SK-N-SH treated with all-trans-retinoic acid at 6 μM for 48 hours (cell line): ENCODE results near the gene KCNK3.

Experiments
- BACH2 ChIP-seq: fragments of 250-450 bp; sonication (Bioruptor Pico); IDR thresholded peaks from 2 replicates; pipeline ENCODE4 v1.9.0; 2021; ENCODE audit warnings: mild to moderate bottlenecking, borderline replicate concordance
- RARB ChIP-seq: fragments of 250-450 bp; sonication (Bioruptor Pico); IDR thresholded peaks from 2 replicates; pipeline ENCODE4 v1.8.0; 2021; ENCODE audit warnings: mild to moderate bottlenecking, moderate library complexity
- TOX ChIP-seq: fragments of 250-450 bp; sonication (Bioruptor Pico); IDR thresholded peaks from 2 replicates; pipeline ENCODE4 v1.8.0; 2021; ENCODE audit warnings: mild to moderate bottlenecking, moderate library complexity, borderline replicate concordance
- ZNF70 ChIP-seq: fragments of 450-650 bp; formaldehyde crosslinking; IDR thresholded peaks from 2 replicates; pipeline ENCODE4 v1.5.0; 2020; ENCODE audit warnings: mild to moderate bottlenecking, moderate library complexity
- TF ChIP-seq, protein P1 (sequence below): fragments of 250-450 bp; sonication (Bioruptor Pico); IDR thresholded peaks from 2 replicates; pipeline ENCODE4 v1.8.0; 2020; ENCODE audit warnings: mild to moderate bottlenecking, moderate library complexity, borderline replicate concordance
- TF ChIP-seq, protein P2 (sequence below): fragments of 250-450 bp; sonication (Bioruptor Pico); IDR thresholded peaks from 2 replicates; pipeline ENCODE4 v1.8.0; 2021; ENCODE audit warnings: low read depth, mild to moderate bottlenecking, moderate library complexity, borderline replicate concordance

DNA sequence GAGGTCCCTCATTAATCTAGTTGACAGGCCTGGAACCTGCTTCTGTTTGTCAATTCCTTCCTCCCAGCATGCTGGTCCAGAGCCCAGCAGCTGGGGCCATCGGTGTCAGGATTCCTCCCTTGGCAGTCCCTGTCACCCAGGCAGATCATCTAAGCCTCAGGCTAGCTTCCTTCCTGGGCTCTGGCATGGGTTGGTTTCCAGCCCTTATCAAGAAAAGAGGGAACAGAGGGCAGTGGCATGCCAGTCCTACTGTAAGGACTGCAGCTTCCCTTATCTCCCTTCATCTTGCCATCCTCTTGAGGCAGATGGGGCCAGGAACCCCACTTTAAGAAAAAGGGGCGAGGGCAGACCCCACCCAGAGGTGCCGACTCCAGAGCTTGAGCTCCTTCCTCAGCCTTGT, 10.9 kb upstream of the KCNK3 start:
- TF ChIP-seq RARB (CRISPR knock-in tag) = no peak
- TF ChIP-seq BACH2 (CRISPR knock-in tag) = no peak
- no peak for TF ChIP-seq TOX (CRISPR knock-in tag)
- TF ChIP-seq, protein P1, sequence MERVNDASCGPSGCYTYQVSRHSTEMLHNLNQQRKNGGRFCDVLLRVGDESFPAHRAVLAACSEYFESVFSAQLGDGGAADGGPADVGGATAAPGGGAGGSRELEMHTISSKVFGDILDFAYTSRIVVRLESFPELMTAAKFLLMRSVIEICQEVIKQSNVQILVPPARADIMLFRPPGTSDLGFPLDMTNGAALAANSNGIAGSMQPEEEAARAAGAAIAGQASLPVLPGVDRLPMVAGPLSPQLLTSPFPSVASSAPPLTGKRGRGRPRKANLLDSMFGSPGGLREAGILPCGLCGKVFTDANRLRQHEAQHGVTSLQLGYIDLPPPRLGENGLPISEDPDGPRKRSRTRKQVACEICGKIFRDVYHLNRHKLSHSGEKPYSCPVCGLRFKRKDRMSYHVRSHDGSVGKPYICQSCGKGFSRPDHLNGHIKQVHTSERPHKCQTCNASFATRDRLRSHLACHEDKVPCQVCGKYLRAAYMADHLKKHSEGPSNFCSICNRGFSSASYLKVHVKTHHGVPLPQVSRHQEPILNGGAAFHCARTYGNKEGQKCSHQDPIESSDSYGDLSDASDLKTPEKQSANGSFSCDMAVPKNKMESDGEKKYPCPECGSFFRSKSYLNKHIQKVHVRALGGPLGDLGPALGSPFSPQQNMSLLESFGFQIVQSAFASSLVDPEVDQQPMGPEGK (CRISPR knock-in tag) = no peak
- TF ChIP-seq, protein P2, sequence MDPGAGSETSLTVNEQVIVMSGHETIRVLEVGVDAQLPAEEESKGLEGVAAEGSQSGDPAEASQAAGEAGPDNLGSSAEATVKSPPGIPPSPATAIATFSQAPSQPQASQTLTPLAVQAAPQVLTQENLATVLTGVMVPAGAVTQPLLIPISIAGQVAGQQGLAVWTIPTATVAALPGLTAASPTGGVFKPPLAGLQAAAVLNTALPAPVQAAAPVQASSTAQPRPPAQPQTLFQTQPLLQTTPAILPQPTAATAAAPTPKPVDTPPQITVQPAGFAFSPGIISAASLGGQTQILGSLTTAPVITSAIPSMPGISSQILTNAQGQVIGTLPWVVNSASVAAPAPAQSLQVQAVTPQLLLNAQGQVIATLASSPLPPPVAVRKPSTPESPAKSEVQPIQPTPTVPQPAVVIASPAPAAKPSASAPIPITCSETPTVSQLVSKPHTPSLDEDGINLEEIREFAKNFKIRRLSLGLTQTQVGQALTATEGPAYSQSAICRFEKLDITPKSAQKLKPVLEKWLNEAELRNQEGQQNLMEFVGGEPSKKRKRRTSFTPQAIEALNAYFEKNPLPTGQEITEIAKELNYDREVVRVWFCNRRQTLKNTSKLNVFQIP (CRISPR knock-in tag) = no peak
- no peak for TF ChIP-seq ZNF70
